Stimulated activated CD8-positive, alpha-beta memory T cell treated with anti-CD3 and anti-CD28 coated beads, Interleukin-7, amount 100 ng/mL, for 24 hours (primary cell): ENCODE results near the gene HTR3B.
"Not testable (repeated sequence)": the region's sequence is repeated elsewhere in the genome, so short reads cannot be mapped to it uniquely, and the experiment has no call there.

Experiments
- DNase-seq: peaks from one replicate; pipeline ENCODE4 v3.0.0-alpha.2; 2020; ENCODE audit warnings: low read depth

The HTR3B gene, protein sequence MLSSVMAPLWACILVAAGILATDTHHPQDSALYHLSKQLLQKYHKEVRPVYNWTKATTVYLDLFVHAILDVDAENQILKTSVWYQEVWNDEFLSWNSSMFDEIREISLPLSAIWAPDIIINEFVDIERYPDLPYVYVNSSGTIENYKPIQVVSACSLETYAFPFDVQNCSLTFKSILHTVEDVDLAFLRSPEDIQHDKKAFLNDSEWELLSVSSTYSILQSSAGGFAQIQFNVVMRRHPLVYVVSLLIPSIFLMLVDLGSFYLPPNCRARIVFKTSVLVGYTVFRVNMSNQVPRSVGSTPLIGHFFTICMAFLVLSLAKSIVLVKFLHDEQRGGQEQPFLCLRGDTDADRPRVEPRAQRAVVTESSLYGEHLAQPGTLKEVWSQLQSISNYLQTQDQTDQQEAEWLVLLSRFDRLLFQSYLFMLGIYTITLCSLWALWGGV

DNA sequence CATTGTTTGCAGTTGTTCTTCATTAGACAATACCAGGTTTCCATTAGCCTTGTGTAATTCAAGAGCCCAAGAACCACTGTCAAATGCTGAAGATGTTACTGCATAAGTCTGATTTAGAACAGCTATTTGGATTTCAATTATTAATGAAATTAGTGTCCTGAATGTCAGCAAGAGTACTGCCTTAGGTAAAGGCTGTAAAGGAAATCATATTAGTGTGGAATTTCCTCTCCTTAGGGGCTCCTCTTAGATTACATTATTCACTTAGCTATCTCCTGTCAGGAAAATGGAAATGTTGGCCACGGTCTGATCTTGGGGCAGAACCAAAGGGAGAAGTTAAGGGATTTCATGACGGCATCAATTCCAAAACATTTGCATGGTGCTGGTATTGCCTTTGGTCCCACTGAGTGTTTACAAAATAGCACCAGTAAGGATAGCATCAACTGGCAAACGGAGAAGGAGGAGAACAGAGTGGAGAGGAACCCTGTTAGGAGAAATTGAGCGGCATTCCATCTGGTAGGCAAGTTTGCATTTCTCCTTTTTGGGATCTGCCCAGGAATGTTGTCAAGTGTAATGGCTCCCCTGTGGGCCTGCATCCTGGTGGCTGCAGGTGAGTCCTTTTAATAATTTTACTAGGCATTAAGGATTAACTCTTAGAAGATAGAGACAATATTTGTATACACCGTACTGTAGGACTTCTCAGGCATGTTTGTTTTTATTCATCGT lies at the start of gene HTR3B:
HTR3B (plus strand) TSS at position 418 of the 723 bp plus-strand sequence; CDS start at position 556, 138 bp downstream.
- DNase-seq = no peak

DNA sequence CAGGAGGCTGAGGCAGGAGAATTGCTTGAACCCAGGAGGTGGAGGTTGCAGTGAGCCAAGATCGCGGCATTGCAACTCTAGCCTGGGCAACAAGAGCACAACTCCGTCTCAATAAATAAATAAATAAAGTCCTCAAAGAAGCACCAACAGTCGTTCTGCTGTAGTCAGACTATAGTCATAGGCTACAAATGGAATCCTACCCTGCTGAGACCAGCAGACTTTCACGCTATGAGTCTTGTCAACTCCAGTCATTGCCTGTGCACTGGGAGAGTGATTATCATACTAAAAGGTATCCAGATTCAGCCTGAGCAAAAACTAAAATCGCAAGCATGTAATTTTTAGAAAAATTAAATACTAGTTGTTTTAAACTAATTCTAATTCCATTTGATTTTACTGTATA lies 48.8 kb upstream of the HTR3B start:
- DNase-seq = no peak

DNA sequence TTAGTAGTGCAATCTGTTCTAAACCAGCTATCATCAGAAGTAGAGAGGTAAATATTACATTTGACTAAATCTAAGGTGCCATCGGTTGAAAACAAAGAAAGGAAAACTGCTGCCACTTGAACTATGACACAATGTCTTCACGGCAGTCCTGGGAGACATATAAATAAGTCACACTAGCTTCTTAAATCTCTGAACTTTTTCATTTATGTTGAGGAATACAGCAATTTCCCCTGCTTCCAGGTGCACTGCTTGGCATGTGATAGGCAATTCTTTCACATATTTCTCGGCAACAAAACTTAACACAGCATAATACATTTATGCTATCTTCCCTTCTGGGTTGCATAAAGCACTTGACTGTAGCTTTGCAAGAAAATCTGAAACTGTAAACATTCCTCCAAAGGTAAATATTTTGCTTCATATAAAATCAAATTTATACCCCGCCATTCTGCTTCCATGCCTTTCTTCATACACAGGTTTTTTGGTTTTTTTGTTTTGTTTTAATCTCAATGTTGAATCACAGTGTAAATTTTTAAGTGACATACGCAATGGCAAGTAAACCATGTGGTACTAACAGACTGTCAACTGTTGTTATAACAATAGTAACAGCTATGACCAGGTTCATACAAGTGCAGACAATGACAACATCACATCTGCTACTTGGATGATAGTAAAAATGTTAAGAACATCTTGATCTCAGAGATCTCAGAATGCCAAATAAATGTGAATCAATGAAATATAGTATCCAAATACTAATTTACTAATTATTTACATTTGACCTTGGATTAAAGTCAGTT lies 47.4 kb upstream of the HTR3B start:
- no peak for DNase-seq

DNA sequence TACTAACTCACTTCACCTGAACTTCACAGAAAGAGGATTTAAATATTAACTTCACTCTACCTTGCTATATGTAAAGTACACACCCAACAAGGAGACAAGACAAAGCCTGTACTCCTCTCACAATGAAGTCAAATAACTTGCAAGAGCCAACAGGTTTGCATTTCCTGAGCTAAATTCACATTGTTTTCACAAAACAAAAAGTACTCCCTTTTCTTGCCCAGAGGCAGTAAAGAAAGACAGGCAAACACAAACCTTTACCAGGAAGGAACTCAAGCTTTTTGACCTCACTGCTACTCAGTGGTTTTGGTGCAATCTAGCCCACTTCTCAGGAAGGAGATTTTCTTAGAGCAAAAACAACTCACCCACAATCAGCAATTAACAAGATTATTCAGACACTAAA lies 44.9 kb upstream of the HTR3B start:
- DNase-seq = no peak

DNA sequence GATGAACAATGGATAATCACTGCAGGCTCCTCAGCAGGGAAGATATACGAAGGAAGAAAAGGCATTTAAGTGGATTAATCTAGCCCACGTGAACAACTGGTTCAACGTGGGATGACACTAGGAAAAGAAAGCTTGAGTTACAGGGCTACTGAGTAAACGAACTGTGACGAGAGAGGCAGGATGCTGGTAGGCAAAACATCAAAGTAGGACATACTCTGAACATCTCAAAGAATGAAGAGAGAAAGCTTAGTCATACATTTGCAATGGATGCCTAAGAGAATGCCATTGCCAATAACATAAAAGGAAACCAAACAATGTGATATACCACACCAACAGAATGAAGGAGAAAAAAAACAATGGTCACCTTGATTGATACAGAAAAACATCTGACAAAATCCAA lies 42.2 kb upstream of the HTR3B start:
- DNase-seq = no peak

DNA sequence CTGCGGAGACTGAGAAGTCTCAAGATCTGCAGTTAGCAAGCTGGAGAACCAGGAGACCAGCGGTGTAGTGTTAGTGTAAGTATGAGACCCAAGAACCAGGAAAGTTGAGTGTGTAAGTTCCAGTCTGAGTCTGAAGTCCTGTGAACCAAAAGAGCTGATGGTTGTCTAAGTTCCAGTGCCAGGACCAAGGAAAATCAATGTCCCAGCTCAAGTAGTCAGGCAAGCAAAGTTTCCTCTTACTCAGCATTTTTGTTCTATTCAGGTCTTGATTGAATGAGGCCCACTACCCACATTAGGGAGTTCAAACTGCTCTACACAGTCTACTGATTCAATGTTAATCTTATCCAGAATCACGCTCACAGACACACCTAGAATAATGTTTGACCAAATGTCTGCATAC lies 40.2 kb upstream of the HTR3B start:
- DNase-seq = no peak

DNA sequence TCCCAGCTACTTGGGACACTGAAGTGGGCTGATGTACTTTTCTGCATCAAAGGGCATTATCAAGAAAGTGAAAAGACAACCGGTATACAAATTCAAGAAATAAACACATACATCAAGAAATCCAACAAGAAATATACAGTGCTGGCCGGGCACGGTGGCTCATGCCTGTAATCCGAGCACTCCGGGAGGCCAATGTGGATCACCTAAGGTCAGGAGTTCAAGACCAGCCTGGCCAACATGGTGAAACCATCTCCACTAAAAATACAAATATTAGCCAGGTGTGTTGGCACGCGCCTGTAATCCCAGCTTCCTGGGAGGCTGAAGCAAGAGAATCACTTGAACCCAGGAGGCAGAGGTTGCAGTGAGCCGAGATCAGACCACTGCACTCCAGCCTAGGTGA lies 38.7 kb upstream of the HTR3B start:
- no peak for DNase-seq

DNA sequence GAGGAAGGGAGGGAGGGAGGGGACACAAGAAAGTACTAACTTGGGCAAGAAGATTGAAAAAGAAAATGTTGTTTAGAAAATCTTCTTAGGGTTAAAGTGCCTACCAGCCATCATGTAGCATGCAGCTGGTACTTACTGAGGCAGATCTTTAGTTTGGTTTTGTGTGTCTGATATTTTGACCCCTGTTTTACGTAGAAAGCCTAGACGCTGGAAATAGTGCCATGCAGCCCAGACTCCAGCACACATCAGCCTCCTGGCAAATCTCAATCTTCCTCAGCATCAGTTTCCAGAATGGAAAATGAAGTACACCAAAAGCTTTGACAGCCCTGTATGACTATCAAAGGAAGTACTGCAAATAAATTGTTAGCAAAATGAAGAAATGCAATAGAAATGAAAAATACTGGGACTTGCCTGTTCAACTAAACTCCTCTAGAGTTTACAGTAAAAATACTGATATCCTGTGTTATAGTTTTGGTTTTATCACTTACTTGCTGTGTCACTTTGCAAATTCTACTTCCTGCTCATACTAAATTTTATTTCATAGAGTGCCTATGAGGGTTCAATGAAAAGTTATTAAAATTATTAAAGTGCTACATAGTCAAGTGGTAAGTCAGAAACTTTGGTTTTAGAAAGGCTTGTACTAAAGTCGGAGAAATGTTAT lies 36.6 kb upstream of the HTR3B start:
- DNase-seq = no peak

DNA sequence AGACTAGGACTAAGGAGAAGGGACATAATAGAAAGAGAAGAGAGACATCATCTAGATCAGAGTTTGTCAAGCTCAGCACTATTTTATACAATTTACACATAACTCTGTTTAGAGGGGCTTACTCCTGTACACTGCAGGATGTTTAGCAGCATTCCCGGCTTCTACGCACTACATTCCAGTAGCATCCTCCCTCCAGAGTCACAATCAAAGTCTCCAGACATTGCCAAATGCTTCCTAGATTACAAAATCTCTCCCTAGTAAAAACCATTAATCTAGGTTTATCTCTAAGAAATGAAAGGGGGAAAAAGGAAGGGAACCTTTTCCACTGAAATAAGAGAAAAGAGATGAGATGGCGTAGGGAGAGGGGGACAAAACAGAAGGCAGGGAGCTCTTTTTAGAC lies 33.3 kb upstream of the HTR3B start:
- DNase-seq = no peak

DNA sequence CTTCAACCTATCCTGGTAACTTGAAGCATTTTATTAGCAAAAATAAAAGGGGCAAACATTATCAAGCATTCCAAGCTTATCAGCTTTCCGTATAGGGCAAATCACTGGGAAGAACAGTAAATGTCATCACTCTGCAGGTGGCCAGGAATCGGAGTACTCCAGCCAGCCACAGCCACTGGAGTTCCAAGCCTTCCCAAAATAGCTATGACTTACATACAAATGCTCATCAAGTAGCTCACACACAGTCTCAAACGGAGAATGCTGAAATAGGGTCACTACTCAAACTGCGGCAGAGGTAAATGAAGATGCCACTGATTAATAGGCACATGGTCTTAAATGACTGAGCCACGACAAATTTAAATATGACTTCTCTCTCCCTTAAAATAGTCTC lies 31.4 kb upstream of the HTR3B start:
- DNase-seq = no peak

DNA sequence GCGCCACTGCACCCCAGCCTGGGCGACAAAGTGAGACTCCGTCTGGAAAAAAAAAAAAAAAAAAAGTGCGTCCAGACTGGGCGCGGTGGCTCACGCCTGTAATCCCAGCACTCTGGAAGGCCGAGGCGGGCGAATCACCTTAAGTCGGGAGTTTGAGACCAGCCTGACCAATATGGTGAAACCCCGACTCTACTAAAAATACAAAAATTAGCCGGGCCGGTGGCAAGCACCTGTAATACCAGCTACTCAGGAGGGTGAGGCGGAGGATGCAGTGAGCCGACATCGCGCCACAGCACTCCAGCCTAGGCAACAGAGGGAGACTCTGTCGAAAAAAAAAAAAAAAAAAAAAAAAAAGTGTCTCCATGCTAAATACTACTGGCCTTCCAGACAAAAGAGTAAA lies 30.5 kb upstream of the HTR3B start:
- no peak for DNase-seq

DNA sequence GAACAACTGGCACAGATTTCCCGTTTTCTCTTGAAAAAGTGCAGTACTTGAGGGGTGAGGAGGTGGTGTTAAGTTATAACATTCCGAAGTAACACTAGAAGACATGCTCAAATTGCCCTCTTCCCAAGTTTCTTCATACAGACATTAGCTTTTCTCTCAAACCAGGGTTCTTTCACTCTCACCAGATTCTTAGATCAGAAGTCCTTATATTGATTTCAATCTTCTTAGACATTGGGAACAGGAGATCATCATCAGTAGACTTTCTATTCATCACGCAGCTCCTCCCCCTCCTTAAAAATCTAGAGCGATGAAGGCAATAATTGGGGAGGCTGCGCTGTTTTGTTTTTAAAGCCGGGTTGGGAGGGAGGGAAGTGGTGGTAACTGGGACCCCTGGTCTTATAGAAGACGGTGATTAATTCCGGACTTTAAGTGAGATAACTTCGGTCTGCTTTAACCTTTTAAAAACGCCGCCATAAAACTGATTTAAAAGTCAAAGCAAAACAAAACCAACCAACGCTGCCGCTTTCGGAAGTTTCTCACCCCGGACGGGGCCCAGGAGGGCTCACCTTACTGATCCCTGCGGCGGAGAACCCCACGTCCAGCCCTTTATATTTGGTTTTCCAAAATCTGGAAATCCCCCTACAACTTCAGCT lies 29.9 kb upstream of the HTR3B start:
- no peak for DNase-seq

DNA sequence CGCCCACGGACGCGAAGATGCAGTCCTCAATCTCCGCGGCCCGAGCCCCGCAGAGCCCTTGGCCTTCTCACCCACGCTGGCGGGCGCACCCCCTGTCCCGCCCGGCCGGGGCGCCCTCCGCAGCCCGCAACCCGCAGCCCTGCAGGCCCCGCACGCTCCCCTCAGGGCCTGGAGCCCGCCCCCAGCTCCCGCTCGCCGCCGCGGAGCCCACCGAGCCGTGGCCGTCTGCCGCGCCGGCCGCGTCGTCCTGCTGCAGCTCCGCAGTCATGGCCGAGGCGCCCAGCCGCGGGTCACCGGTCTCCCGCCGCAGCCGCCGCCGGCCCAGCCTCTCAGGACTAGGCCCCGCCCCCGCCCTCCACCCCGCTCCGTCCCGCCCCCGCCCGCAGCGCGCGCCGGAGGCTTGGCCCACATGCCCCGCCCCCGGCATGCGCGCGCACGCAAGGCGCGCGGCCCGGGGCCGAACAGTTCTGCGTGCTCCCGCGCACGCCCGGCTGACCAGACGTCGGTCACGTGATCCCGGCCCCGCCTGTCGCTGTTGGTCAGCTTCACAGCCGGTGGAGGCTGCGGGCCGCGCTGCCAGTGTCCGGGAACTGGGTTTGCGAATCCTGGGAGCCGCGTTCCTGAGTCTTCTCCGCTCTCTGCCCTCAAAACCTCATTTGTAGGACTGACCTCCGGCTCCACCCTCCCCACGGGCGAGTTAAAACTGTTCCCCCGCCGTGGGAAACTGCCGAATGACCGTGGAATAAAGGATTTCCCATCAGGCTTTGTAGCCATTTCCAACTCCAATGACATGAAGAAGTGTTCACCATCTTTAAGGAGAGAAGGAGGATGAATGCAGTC lies 29.1 kb upstream of the HTR3B start, which contains the start of gene USP28:
USP28 (minus strand) TSS at position 339 of the 840 bp plus-strand sequence; CDS start at position 268, 71 bp downstream.
- DNase-seq = peak; percentile 62

DNA sequence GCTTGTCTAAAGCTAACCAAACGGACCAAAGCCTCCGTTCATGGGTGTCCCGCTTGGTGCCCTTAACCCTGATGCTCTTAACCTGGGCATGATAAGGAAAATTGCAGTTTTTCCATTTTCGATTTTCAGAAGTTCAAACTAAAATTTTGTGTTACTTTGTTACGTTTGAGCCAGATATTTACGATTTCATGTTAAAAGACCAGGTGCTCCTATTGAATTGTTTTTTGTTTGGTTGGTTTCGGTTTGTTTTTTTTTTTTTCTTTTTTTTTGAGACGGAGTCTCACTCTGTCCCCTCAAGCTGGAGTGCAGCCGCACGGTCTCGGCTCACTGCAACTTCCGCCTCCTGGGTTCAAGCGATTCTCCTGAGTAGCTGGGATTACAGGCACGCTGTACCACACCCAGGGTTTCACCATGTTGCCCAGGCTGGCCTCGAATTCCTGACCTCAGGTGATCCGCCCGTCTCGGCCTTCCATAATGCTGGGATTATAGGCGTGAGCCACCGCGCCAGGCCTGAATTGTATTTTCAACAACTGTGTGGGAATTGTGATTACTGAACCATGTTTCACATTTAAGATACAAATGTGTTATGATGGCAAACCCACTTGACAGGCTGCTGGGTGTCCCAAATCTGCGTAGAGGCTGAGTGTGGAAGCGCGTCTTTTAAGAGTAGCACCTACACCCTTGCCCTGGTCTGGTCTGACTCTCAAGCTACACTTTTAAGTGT lies 28.4 kb upstream of the HTR3B start:
- DNase-seq = no peak

DNA sequence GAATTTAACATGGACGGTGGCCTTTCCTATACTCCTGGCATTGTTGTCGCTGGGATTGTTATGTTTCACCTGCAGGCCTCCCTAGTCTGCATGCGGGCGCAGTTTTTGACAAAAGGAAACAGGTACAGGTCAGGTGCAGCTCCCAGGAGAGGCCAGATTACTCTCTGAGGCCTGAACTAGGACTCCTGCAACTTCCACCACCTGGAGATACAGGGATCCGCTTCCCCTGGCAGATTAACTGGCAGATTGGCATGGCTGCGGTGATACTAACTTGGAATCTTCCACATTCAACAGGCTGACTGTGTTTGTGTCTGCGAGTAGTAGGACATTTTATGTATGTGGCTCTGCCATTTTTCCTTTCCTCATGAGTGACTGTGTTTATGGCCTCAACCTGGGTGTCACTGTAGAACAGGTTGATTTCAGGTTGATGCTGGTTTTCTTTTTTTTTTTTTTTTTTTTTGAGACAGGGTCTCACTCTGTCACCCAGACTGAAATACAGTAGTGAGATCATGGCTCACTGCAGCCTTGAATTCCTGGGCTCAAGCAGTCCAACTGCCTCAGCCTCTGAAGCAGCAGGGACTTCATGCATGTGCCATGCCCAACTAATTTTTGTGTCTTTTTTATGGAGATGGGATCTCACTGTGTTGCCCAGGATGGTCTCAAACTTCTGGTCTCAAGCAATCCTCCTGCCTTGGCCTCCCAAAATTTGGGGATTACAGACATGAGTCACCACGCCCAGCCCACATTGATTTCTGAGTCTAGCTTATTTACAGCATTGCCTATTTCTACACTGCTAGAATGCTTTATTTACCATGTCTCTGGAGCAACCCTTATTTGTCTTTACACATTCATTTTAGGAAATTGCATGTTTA lies 27.6 kb upstream of the HTR3B start:
- no peak for DNase-seq

DNA sequence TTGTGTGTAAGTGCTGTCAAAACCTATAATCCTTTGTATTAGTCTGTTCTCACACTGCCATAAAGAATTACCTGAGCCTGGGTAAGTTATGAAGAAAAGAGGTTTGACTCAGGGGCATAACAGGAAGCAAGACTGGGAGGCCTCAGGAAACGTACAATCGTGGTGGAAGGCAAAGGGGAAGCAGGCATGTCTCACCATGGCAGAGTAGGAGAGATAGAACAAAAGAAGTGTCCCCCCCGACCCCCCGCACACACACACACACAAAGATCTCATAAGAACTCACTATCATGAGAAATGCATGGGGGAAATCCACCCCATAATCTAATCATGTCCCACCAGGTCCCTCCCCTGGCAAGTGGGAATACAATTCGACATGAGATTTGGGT lies 26.9 kb upstream of the HTR3B start:
- no peak for DNase-seq

DNA sequence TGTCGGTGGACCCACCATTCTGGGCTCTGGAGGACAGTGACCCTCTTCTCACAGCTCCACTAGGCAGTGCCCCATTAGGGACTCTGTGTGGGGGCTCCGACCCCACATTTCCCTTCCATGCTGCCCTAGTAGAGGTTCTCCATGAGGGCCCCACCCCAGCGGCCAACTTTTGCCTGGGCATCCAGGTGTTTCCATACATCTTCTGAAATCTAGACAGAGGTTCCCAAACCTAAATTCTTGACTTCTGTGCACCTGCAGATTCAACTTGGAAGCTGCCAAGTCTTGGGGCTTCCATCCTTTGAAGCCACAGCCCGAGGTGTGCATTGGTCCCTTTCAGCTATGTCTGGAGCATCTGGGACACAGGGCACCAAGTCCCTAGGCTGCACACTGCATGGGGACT lies 25.1 kb upstream of the HTR3B start:
- DNase-seq = not testable (repeated sequence)

DNA sequence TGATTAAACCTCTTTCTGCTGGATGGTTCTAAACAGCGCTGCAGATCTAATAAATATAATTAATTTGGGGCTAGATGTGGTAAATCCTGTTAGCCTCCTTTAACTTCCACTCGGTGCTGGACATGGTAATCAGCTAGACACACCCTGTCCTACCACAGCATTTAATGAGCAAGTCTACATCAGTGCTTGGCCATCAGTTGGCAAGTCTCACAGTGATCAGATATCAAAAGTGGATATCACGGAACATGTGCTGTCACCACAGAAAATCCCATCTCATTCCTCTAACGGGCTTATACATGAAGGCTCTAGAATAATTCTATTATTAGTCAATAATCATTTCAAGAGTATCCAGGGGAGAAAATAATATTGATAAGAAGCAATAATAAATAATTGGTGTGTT lies 23.6 kb upstream of the HTR3B start:
- no peak for DNase-seq

DNA sequence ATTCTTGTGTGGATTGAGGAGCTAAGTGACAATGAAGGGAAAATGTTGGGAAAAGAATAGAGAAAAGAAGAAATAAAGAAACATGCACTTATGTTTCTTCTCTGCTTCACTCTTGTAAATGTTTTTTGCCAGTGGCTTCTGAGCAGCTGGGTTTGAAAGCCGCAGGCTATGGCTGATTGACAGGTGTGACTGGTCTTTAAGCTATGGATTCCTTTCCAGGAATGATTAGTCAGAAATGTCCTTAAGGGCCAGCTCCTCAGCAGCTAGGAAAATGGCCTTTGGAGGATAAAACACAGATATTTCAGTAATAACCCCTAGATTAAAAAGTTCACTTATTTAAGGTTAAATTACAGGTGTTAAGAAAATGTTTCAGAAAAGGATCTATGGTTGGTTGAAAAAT lies 22.7 kb upstream of the HTR3B start:
- no peak for DNase-seq
